ENCODE data around the gene FAM200A. TPM values are rescaled to one million over a fixed set of nuclear protein-coding genes. Genes with fewer than 3 reads are reported as not detected.
"Not testable (repeated sequence)": the region's sequence is repeated elsewhere in the genome, so short reads cannot be mapped to it uniquely, and the experiment has no call there.

Gene FAM200A
- total and polyA plus RNA-seq, 2 of the 13 experiments (the other 11 are each of a cell fraction or from before 2014, with no cell fraction given) = 4.7 to 6.3 TPM

GRCh38 chr7:99504281-99504602, 47.7 kb downstream of the FAM200A start (continued):
- 0 out of 2 replicates have a peak, but pooled peaks have one; percentile 13 for TF ChIP-seq CTCF (CRISPR knock-in tag; IDR thresholded peaks at IDR 0.05)
- TF ChIP-seq ZBTB49 (CRISPR knock-in tag; IDR thresholded peaks at IDR 0.05; ENCODE audit: borderline replicate concordance) = no peak
- TF ChIP-seq DNMT3B (CRISPR knock-in tag; conservative IDR thresholded peaks at IDR 0.05) = no peak
- TF ChIP-seq ZBTB38 (CRISPR knock-in tag; IDR thresholded peaks at IDR 0.05) = peak; percentile 52

- ATAC-seq; H3K36me3 ChIP-seq (replicated peaks in 1 of 2; ENCODE audit: control insufficient read depth in 1 of 2, insufficient read depth in 2 of 2, low read length in 2 of 2); H3K27me3 ChIP-seq (ENCODE audit: control insufficient read depth in 1 of 2, insufficient read depth in 2 of 2, low read length in 2 of 2); H3K9me3 ChIP-seq (ENCODE audit: low read length); FAIRE-seq; H3K27ac ChIP-seq (ENCODE audit: extremely low read length, insufficient read depth, low read length); H2AFZ ChIP-seq (ENCODE audit: low read length); in situ Hi-C loops (cut with HindIII; ENCODE audit: extremely low pct_ligation_motif_present, low pct_unique_long_range_greater_than_20kb); H3K9ac ChIP-seq (ENCODE audit: insufficient read depth, low read depth, low read length); CTCF ChIA-PET (ENCODE audit: low intra/inter-chr PET ratio, low total read pairs): not testable (repeated sequence)
- Histone ChIP-seq H3K4me3 (replicated peaks in 1 of 3; ENCODE audit: insufficient read depth in 1 of 3, low read depth in 2 of 3, low read length in 3 of 3) (peak overlapping the region in 1 of 3 experiments; percentile 75; a peak in 2 of 6 replicates), H3K4me2 (ENCODE audit: low read depth, low read length) (peak overlapping the region; percentile 79), H4K20me1 (ENCODE audit: insufficient read depth, low read length) (peaks cover 18% of the 10 kb centered on the region), H3K4me1 (ENCODE audit: insufficient read depth, low read length) (peaks cover 25% of the 10 kb centered on the region), H3K79me2 (ENCODE audit: insufficient read depth, low read length) (peaks cover 48% of the 10 kb centered on the region)
- TSS peak; percentile 38 for BruUV-seq (replicated peaks)
- WGBS (ENCODE audit: low lambda C conversion rate) = 93% methylated on average over 12 of the region's 12 CpGs
- TF ChIP-seq MAFK (conservative IDR thresholded peaks at IDR 0.05 in 1 of 2, IDR thresholded peaks at IDR 0.05 in 1 of 2; ENCODE audit: low read length in 2 of 2) (peak; percentile 69 to 75), ZMYM4 (CRISPR knock-in tag; IDR thresholded peaks at IDR 0.05) (peak; percentile 43; the same call in 1 of the 2 replicates), MAFF (IDR thresholded peaks at IDR 0.05; ENCODE audit: low read depth, low read length) (peak; percentile 75), NFYB (CRISPR knock-in tag; IDR thresholded peaks at IDR 0.05) (peak; percentile 65), ZBTB38 (CRISPR knock-in tag; IDR thresholded peaks at IDR 0.05) (peak; percentile 22; the same call in 1 of the 2 replicates), NFYC (CRISPR knock-in tag; IDR thresholded peaks at IDR 0.05) (peak; percentile 71)
- peak; percentile 47 for DNase-seq (ENCODE audit: low spot score)
- intact Hi-C loops (cut with micrococcal nuclease; ENCODE audit: unreplicated experiment) = loop anchor here (5.0 kb wide), 1 partner anchor 56 kb away; the partner anchor contains the start of gene ZNF655
- POLR2A ChIA-PET = interaction anchor here (1.3 to 4.5 kb wide), 5 partner anchors 28 to 116 kb away, joined by 3 to 31 read pairs (median 8); partner anchors contain the start of genes ATP5MF, ZNF655, ZNF789 and ZSCAN25
Observed at GRCh38 chr7:99501236-99501635, 50.7 kb downstream of the FAM200A start.

All from HepG2 (cell line).